H9 (cell line): ENCODE results near the gene CMSS1. TPM values are rescaled to one million over a fixed set of nuclear protein-coding genes. Genes with fewer than 3 reads are reported as not detected.

ENCODE experiments used
- DNase-seq: peaks from one replicate; pipeline ENCODE4 v3.0.0-alpha.2; 2017
- H2AFZ ChIP-seq: one replicate; pipeline ENCODE4 v1.6.1; 2013; ENCODE audit warnings: mild to moderate bottlenecking, low read length, control low read depth, moderate library complexity
- H2AK5ac ChIP-seq: 2 replicates; pipeline ENCODE4 v1.6.1; 2013; ENCODE audit warnings: low read length, control low read depth, mixed read lengths; ENCODE audit not compliant: insufficient read length
- H2BK120ac ChIP-seq: one replicate; pipeline ENCODE4 v1.6.1; 2013; ENCODE audit warnings: low read depth, mild to moderate bottlenecking, low read length, control low read depth, inconsistent platforms; ENCODE audit not compliant: poor library complexity, severe bottlenecking
- H2BK12ac ChIP-seq: 2 replicates; pipeline ENCODE4 v1.6.1; 2013; ENCODE audit warnings: low read length, control low read depth, mixed read lengths, low read depth; ENCODE audit not compliant: insufficient read length
- H2BK15ac ChIP-seq: 2 replicates; pipeline ENCODE4 v1.6.1; 2013; ENCODE audit warnings: low read depth, low read length, control low read depth
- H2BK20ac ChIP-seq: one replicate; pipeline ENCODE4 v1.6.1; 2013; ENCODE audit warnings: low read depth, mild to moderate bottlenecking, low read length, control low read depth, inconsistent platforms; ENCODE audit not compliant: poor library complexity, severe bottlenecking
- H2BK5ac ChIP-seq: 2 replicates; pipeline ENCODE4 v1.6.1; 2013; ENCODE audit warnings: low read length, control low read depth, mixed read lengths; ENCODE audit not compliant: insufficient read length
- H3K14ac ChIP-seq: 2 replicates; pipeline ENCODE4 v1.6.1; 2013; ENCODE audit warnings: low read length, control low read depth; ENCODE audit not compliant: insufficient read depth
- H3K18ac ChIP-seq: 2 replicates; pipeline ENCODE4 v1.6.1; 2013; ENCODE audit warnings: low read depth, mild to moderate bottlenecking, mixed read lengths, low read length, control low read depth; ENCODE audit not compliant: insufficient read length
- H3K23ac ChIP-seq: 2 replicates; pipeline ENCODE4 v1.6.1; 2013; ENCODE audit warnings: low read length, control low read depth, mixed read lengths, low read depth; ENCODE audit not compliant: insufficient read length
- H3K23me2 ChIP-seq: 2 replicates; pipeline ENCODE4 v1.6.1; 2013; ENCODE audit warnings: low read depth, mild to moderate bottlenecking, mixed read lengths, low read length, control low read depth; ENCODE audit not compliant: insufficient read length, poor library complexity, severe bottlenecking
- H3K27ac ChIP-seq: 2 replicates; pipeline ENCODE4 v1.5.1; 2013; ENCODE audit warnings: low read length, control low read depth, mixed read lengths, low read depth; ENCODE audit not compliant: insufficient read length
- H3K27me3 ChIP-seq: 2 replicates; pipeline ENCODE4 v1.6.1; 2013; ENCODE audit warnings: low read length, control low read depth, inconsistent platforms; ENCODE audit not compliant: insufficient read depth
- H3K4ac ChIP-seq: 2 replicates; pipeline ENCODE4 v1.6.1; 2013; ENCODE audit warnings: low read depth, mild to moderate bottlenecking, control low read depth, inconsistent platforms, low read length, moderate library complexity
- H3K4me1 ChIP-seq: 2 replicates; pipeline ENCODE4 v1.6.1; 2013; ENCODE audit warnings: low read length, control low read depth, inconsistent platforms; ENCODE audit not compliant: insufficient read depth
- H3K4me2 ChIP-seq: 2 replicates; pipeline ENCODE4 v1.6.1; 2013; ENCODE audit warnings: low read length, control low read depth, mixed read lengths; ENCODE audit not compliant: insufficient read length, insufficient read depth
- H3K56ac ChIP-seq: 2 replicates; pipeline ENCODE4 v1.6.1; 2013; ENCODE audit warnings: low read depth, mild to moderate bottlenecking, mixed read lengths, low read length, control low read depth; ENCODE audit not compliant: insufficient read length
- H3K79me1 ChIP-seq: 2 replicates; pipeline ENCODE4 v1.6.1; 2013; ENCODE audit warnings: low read depth, mild to moderate bottlenecking, moderate library complexity, low read length, control low read depth, inconsistent platforms; ENCODE audit not compliant: insufficient read depth, poor library complexity, severe bottlenecking
- H3K79me2 ChIP-seq: 2 replicates; pipeline ENCODE4 v1.6.1; 2013; ENCODE audit warnings: low read length, control low read depth, inconsistent platforms; ENCODE audit not compliant: insufficient read depth
- H3K9ac ChIP-seq: 2 replicates; pipeline ENCODE4 v1.6.1; 2013; ENCODE audit warnings: low read length, control low read depth, mixed read lengths; ENCODE audit not compliant: insufficient read length; ENCODE audit errors: extremely low read depth
- H3K9me3 ChIP-seq: one replicate; pipeline ENCODE4 v1.6.1; 2013; ENCODE audit warnings: low read depth, low read length, inconsistent platforms; ENCODE audit not compliant: control insufficient read depth
- H3T11ph ChIP-seq: one replicate; pipeline ENCODE4 v1.6.1; 2013; ENCODE audit warnings: mild to moderate bottlenecking, low read length, control low read depth, inconsistent platforms
- H4K20me1 ChIP-seq: one replicate; pipeline ENCODE4 v1.6.1; 2013; ENCODE audit not compliant: control insufficient read depth, insufficient read length, insufficient read depth
- H4K5ac ChIP-seq: 2 replicates; pipeline ENCODE4 v1.6.1; 2013; ENCODE audit warnings: low read depth, mild to moderate bottlenecking, mixed read lengths, low read length, control low read depth; ENCODE audit not compliant: insufficient read length
- H4K8ac ChIP-seq: replicated peaks from 2 replicates; pipeline ENCODE4 v1.6.1; 2013; ENCODE audit warnings: low read length, control low read depth, mixed read lengths, low read depth; ENCODE audit not compliant: insufficient read length
- H4K91ac ChIP-seq: 2 replicates; pipeline ENCODE4 v1.6.1; 2013; ENCODE audit warnings: low read depth, mild to moderate bottlenecking, moderate library complexity, mixed read lengths, low read length, control low read depth; ENCODE audit not compliant: insufficient read length
- H3K27ac Mint-ChIP-seq, 3 experiments: 2 replicates in 2 of 3; 3 replicates in 1 of 3; pipeline ENCODE4 v1.8.0; 2020 to 2021; ENCODE audit warnings: mixed read lengths in 3 of 3, mild to moderate bottlenecking in 1 of 3, moderate library complexity in 1 of 3
- H3K27me3 Mint-ChIP-seq: 2 replicates; pipeline ENCODE4 v1.8.0; 2021; ENCODE audit warnings: low read depth, mild to moderate bottlenecking, moderate library complexity, mixed read lengths
- H3K36me3 Mint-ChIP-seq, 3 experiments: 2 replicates in 2 of 3; 3 replicates in 1 of 3; pipeline ENCODE4 v1.8.0; 2020 to 2021; ENCODE audit warnings: low read depth in 3 of 3, mixed read lengths in 3 of 3; ENCODE audit not compliant: insufficient read depth in 1 of 3
- H3K4me1 Mint-ChIP-seq, 2 experiments: 2 replicates each; pipeline ENCODE4 v1.8.0; 2020; ENCODE audit warnings: mixed read lengths in 2 of 2
- H3K4me3 Mint-ChIP-seq, 2 experiments: 2 replicates in 1 of 2; 3 replicates in 1 of 2; pipeline ENCODE4 v1.8.0; 2020 to 2021; ENCODE audit warnings: mild to moderate bottlenecking in 2 of 2, mixed read lengths in 2 of 2, moderate library complexity in 1 of 2
- H3K9me3 Mint-ChIP-seq, 2 experiments: 2 replicates in 1 of 2; 3 replicates in 1 of 2; pipeline ENCODE4 v1.8.0; 2020; ENCODE audit warnings: mild to moderate bottlenecking in 2 of 2, mixed read lengths in 2 of 2, moderate library complexity in 1 of 2
- WGBS: extraction: QIAGEN DNeasy Blood & Tissue Kit; methylation state at CpG from one replicate; pipeline ENCODE4 v1.1.7; 2013; ENCODE audit warnings: missing lambda C conversion rate, low lambda C conversion rate, mixed read lengths; ENCODE audit not compliant: insufficient read length; ENCODE audit errors: extremely low coverage; 5-methylcytosine and 5-hydroxymethylcytosine counted together
- total RNA-seq: library from RNA; stranded (reverse); gene quantifications from 2 replicates; pipeline ENCODE4 v1.2.1, GENCODE V29; 2021
- TF ChIP-seq, protein P1 (sequence below): fragments of 200-600 bp; sonication (generic); conservative IDR thresholded peaks from 3 replicates; pipeline ENCODE4 v1.8.0; 2021; ENCODE audit warnings: antibody characterized with exemption, mild to moderate bottlenecking

The CMSS1 gene
- total RNA-seq, 1 experiment from 2014 or later = 61.8 TPM

DNA sequence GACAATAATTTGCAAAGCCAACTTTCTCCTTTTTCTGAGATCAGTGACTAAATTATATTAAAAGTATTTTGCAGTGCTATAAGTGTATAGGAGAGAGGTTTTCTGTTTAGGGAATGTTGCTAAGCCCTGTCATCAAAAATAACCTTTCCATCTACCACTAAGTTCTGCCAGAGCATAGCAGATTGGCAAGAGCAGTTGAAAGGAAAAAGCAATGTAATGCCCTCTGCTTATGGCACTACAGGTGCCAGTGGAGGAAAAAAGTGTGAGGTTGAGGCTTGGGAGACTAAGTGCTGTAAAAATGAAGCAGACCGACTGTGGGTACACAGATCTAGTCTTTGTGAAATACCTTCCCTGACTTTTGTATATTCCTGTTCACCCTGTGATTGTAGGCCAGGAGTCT is 285.1 kb downstream of the CMSS1 start:
- H3K36me3 Mint-ChIP-seq = peaks cover 0 to 3% (median 0%) of the 10 kb centered on the region in 3 experiments; a peak in 2 of 7 replicates
- H3K4me3 Mint-ChIP-seq = no peak overlapping the region
- Histone ChIP-seq H3K4me2 (no peak overlapping the region), H3K4me1 (no peaks in the 10 kb centered on the region), H3K23me2 (no peaks in the 10 kb centered on the region), H3K14ac (no peak overlapping the region), H4K91ac (no peak overlapping the region), H2AFZ (no peak overlapping the region), H2BK15ac (no peak overlapping the region), H3T11ph (no peak overlapping the region), H2AK5ac (no peak overlapping the region), H4K20me1 (no peaks in the 10 kb centered on the region), H3K79me2 (0 out of 2 replicates have a peak, but pooled peaks cover 2% of the 10 kb centered on the region), H3K9ac (no peak overlapping the region), H3K27ac (no peak overlapping the region), H2BK5ac (no peak overlapping the region), H2BK120ac (no peak overlapping the region), H3K27me3 (no peaks in the 10 kb centered on the region), H3K18ac (no peak overlapping the region), H2BK20ac (no peak overlapping the region), H3K9me3 (no peaks in the 10 kb centered on the region), H3K23ac (no peak overlapping the region), H3K79me1 (no peaks in the 10 kb centered on the region), H4K5ac (no peak overlapping the region), H3K56ac (no peak overlapping the region), H2BK12ac (no peak overlapping the region), H3K4ac (no peak overlapping the region), H4K8ac (no peak overlapping the region)
- peaks cover 8 to 16% of the 10 kb centered on the region in 2 experiments; a peak in 3 of 4 replicates for H3K4me1 Mint-ChIP-seq
- TF ChIP-seq, protein P1, sequence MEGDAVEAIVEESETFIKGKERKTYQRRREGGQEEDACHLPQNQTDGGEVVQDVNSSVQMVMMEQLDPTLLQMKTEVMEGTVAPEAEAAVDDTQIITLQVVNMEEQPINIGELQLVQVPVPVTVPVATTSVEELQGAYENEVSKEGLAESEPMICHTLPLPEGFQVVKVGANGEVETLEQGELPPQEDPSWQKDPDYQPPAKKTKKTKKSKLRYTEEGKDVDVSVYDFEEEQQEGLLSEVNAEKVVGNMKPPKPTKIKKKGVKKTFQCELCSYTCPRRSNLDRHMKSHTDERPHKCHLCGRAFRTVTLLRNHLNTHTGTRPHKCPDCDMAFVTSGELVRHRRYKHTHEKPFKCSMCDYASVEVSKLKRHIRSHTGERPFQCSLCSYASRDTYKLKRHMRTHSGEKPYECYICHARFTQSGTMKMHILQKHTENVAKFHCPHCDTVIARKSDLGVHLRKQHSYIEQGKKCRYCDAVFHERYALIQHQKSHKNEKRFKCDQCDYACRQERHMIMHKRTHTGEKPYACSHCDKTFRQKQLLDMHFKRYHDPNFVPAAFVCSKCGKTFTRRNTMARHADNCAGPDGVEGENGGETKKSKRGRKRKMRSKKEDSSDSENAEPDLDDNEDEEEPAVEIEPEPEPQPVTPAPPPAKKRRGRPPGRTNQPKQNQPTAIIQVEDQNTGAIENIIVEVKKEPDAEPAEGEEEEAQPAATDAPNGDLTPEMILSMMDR = no peak
- WGBS = no CpG with 5 or more reads among the region's 1 CpG
- H3K27me3 Mint-ChIP-seq = no peaks in the 10 kb centered on the region
- DNase-seq = no peak
- peak overlapping the region in 1 of 3 experiments; percentile 51; a peak in 1 of 7 replicates for H3K27ac Mint-ChIP-seq
- H3K9me3 Mint-ChIP-seq = no peaks in the 10 kb centered on the region; a peak in 1 of 5 replicates
